Activated CD4-positive, CD25-positive, alpha-beta regulatory T cell treated with anti-CD3 and anti-CD28 coated beads, Interleukin-2, amount 50 U/mL, for 16 hours (primary cell): Measurements from ENCODE around the gene ADAMTS2.

Experiments
- DNase-seq: peaks from one replicate; pipeline ENCODE4 v3.0.0-alpha.2; 2020; ENCODE audit warnings: low read depth, low spot score

The ADAMTS2 gene

GRCh38 chr5:179371681-179372680 is 26.7 kb upstream of the ADAMTS2 start:
- no peak for DNase-seq

DNA sequence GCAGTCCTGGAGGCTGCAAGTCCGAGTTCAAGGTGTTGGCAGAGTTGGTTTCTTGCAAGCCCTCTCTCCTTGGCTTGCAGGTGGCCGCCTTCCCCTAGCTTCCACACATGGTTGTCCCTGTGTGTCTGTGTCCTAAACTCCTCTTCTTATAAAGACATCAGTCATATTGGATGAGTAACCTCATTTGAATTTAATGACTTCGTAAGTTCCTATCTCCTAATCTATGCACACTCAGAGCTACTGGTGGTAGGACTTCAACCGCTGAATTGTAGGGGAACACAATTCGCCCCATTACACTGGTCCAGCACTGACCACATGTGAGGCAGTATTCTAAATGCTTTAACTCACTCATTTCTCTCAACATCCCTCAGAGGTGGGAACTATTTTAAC is 25.9 kb upstream of the ADAMTS2 start:
- no peak for DNase-seq

- DNase-seq: no peak
Observed at GRCh38 chr5:179370490-179371120, 25.3 kb upstream of the ADAMTS2 start.

GRCh38 chr5:179369530-179369884 is 24.2 kb upstream of the ADAMTS2 start:
- DNase-seq: no peak

DNA sequence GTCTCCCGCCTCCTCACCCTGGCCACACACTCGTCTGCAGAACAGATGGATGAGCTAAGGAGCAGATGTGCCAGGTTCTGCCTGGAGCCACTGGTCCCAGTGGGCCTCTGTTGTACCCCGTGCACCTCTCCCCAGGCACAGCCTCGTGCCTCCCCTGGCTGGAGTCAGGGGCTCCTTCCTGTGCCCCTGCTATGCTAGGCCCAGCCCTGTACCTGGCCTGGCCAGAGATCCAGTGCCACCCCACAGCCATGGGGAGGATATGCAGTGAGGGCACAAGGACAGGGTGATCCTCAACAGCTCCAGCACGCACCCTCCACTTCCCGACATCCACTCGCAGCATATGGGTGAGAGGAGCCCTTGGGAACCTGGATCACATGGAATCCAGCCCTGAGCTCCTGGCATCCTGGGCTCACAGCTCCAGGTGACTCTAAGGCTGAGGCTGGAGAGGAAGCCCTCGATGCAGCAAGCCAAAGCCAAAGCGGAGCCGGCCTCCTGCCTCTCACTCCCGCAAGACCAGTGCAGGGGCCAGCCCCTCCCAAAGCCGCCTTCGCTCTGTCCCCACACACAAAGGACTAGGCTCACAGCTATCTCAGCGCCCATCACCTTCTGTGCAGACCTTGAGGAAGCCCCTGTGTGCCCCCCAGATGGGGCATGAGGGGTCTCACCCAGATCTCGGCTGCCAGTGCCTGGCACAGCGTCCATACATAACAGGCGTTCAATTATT is 23.7 kb upstream of the ADAMTS2 start:
- no peak for DNase-seq

DNA sequence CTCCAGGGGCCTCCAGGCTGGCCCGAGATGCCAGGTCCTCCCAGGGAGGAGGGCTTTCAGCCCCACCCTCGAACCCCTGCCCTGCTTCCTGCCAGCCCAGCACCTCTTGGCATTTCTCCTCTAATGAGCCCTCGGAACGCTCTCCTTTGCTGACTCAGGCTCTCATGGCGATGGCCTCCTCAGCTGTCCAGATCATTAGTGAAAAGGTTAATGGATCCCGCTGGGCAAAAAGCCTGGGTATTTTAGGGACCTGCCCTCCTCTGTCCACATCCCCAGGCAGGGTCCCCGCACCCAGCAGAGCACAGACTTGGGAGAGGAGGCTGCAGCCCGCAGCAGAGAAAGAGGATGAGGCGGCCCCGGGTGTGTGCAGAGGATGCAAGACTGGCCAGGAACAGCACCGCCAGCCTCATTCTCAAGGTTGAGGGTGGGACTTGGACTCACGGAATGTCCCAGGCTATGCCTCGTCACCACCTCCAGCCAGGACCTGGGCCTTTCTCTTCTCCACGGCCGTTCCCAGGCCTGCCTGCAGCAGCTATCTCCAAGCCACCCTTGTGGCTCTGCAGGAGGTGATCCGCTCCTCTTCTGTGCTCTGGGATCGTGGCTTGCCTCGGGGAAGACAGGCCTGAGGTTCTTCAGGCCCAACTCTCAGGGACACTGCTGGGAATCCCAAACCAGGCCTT is 23.0 kb upstream of the ADAMTS2 start:
- no peak for DNase-seq

DNA sequence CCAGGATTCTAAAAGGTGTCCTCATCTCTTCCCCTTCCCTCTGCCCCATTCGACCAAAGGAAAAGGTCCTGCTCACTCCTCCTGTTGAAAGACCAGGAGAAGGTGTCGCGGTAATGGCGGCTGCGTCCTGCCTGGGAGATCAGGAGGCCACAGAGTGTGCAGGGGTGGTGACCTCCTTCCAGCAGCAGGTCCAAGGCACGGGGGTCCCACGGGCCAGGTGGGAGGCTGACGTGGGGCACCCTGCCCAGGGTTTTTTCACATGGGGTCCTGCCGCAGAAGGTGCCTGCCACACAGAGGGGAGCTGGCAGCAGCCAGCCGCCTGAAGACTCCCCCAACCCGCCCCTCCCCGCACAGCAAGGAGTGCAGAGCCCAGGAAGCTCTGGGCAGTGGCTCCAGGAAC is 22.2 kb upstream of the ADAMTS2 start:
- no peak for DNase-seq

- DNase-seq: no peak
Observed at GRCh38 chr5:179362355-179362754, 17.1 kb upstream of the ADAMTS2 start.

GRCh38 chr5:179361037-179361603 is 15.9 kb upstream of the ADAMTS2 start:
- DNase-seq: no peak

DNA sequence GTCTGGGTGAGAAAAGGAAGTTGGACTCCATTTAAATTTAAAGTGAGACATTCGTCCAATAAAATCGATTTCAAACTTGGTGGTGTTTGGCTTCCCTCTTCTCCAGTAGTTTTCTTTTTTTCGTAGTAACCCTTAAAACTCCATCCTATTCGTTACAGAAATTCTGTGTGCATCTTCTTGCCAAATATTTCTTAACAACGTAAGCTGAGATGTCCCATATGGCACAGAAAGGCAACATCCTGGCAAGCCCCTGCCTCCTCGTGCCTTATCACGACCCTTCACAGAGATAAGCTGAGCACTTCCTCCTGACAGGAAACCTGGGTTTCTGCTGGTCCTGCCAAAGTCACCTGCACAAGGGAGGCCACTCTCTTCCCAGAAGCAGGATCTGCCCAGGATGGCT is 11.8 kb upstream of the ADAMTS2 start:
- DNase-seq: no peak

DNA sequence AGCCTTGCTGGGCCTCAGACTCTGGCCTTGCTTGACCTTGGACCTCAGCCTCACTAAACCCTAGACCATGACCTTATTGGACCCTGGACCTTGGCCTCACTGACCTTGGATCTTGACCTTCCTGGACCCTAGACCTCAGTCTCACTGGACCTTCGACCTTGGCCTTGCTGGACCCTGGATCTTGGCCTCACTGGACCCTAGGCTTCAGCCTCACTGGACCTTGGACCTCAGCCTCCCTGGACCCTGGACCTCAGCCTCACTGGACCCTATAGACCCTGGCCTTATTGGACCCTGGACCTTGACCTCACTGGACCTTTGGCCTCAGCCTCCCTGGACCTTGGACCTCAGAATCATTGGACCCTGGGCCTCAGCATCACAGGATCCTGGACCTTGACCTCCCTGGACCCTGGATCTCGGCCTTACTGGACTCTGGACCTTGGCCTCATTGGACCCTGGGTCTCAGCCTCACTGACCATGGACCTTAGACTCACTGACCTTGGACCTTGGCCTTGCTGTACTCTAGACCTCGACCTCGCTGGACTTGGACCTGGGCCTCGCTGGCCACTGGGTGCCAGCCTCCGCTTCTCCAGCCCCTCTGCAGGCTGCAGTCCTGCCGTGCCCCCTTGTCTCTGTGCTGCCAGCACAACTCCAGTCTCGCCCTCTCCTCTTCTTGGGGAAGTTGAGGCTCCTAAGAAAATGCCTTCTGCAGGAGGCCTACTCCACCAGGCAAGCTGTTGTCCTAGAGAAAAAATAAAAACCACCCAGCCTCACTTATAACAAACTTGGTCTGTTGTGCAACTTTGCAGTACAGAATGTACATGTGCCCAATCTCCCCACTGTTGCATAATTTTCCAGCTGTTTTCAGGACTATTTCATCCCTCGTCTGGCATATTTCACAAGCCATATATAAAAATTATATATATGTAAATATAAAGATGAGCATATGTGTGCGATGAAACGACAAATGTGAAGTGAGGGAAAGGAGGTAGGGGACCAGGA is 11.0 kb upstream of the ADAMTS2 start:
- DNase-seq: no peak

DNA sequence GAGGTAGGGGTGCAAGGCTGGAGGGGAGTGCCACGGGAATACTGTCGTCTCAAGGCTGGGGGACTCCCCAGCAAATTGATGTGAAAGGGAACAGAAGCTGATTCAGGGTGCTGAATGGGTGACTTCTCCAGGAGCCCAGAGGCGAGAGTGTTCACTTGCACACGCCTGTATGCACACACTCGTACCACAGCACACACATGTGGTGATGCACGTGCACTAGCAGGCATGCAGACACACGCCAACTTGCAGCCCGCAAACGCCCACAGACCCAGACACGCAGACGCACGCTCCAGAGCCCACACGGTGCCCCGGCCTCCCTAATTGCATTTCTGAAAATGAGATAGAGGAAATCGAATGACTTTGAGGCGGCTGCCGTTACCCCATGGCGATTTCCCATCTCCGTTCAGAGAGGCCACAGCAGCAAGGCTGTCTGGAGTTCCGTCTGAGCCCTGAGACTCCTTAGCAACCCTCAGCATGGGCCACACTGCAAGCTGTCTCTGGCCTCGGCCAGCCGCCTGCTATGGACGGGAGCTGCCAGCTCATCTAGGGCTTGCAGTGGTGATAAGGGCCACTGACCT is 9.1 kb upstream of the ADAMTS2 start:
- DNase-seq: no peak

GRCh38 chr5:179348843-179349242 is 3.6 kb upstream of the ADAMTS2 start:
- DNase-seq: no peak

GRCh38 chr5:179348011-179348530 is 2.8 kb upstream of the ADAMTS2 start:
- no peak for DNase-seq

- DNase-seq: no peak
Observed at GRCh38 chr5:179347581-179347980, 2.3 kb upstream of the ADAMTS2 start.

- DNase-seq: no peak
Observed at GRCh38 chr5:179346875-179347274, 1.6 kb upstream of the ADAMTS2 start.

DNA sequence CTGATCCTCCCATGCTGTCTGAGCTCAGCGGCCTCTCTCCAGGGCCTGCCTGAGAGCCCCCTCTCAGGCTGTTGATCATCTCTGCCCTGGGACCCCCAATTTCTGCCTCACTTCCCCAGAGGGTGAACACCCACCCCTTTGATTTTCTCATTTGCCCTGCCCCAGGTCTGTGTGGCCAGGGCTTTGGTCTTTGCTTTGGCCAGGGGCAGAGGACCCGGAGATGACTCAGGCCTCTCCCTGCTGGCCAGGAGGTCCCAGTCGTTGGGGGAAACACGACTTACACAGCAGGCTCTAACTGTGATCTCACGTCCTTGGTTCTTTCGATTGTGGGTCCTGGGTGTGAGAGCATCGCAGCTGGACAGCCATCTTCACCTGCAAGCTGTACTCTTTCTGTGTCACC is 1.1 kb upstream of the ADAMTS2 start:
- DNase-seq: no peak

DNA sequence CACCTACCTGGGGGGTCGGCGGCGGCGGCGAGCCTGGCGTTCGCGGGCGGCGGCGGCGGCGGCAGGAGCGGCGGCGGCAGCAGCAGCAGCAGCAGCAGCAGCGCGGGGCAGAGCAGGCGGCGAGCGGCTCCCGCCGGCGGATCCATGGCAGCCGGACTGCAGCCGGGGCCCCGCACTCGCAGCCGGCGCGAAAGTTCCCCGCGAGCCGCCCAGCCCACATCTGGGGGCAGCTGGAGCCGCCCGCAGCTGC is 153 bp downstream of the ADAMTS2 start:
- no peak for DNase-seq

DNA sequence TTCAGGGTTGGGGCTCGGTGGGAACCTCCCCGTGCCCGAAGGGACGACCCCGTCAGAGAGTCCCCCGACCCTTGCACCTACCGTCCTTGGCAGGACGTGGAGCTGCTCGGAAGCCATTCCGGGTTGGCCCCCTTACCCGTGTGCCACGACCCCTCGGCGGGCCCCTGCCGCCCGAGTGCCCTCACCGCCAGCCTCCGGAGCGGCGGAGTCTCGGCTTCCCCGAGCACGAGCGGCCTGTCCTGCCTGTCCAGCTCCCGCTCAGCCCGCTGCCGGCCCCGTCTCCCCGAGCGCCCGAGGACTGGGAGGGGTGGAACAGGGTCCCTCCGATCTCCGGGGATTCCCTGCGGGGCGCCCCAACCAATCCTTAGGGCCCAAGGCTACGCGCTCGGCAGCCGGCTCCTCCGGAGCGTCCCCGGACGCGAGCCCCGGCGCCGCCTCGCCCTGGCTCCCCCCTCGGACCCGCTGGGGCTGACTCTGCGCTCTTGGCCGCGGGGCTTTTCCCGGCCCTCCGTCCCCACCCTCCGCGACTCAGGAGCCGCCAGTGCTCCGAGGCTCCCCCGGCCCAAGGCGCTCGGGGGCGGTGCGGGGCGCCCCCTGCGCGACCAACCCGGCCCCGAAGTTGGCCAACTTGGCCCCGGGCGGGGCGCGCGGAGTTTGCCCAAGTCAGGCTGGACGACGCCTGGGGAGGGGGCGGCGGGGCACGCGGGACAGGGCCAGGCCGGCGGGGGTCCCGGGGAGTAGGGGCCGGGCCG is 654 bp downstream of the ADAMTS2 start:
- DNase-seq: no peak
